ENCODE results near the gene VPS13C.

Gene VPS13C

GRCh38 chr15:61938249-61938648 lies 122.0 kb downstream of the VPS13C start:
- DNase-seq (ENCODE audit: low read depth) = no peak

GRCh38 chr15:61936528-61937195 lies 123.6 kb downstream of the VPS13C start:
- no peak for DNase-seq (ENCODE audit: low read depth)

- no peak for DNase-seq (ENCODE audit: low read depth)
These were observed 124.8 kb downstream of the VPS13C start for GRCh38 chr15:61935493-61935892.

GRCh38 chr15:61929452-61929851 lies 130.8 kb downstream of the VPS13C start:
- no peak for DNase-seq (ENCODE audit: low read depth)

- DNase-seq (ENCODE audit: low read depth) = no peak
These were observed 137.1 kb downstream of the VPS13C start for GRCh38 chr15:61923173-61923572.

- DNase-seq (ENCODE audit: low read depth) = no peak
These were observed 139.2 kb downstream of the VPS13C start for GRCh38 chr15:61921093-61921492.

- no peak for DNase-seq (ENCODE audit: low read depth)
These were observed 142.8 kb downstream of the VPS13C start for GRCh38 chr15:61917457-61917856.

GRCh38 chr15:61916104-61916503 lies 144.1 kb downstream of the VPS13C start:
- no peak for DNase-seq (ENCODE audit: low read depth)

- DNase-seq (ENCODE audit: low read depth) = no peak
These were observed 144.6 kb downstream of the VPS13C start for GRCh38 chr15:61915640-61916039.

- DNase-seq (ENCODE audit: low read depth) = no peak
These were observed 149.3 kb downstream of the VPS13C start for GRCh38 chr15:61910839-61911369.

- no peak for DNase-seq (ENCODE audit: low read depth)
These were observed 152.0 kb downstream of the VPS13C start for GRCh38 chr15:61908241-61908640.

- no peak for DNase-seq (ENCODE audit: low read depth)
These were observed 152.5 kb downstream of the VPS13C start for GRCh38 chr15:61907753-61908086.

- no peak for DNase-seq (ENCODE audit: low read depth)
These were observed 153.1 kb downstream of the VPS13C start for GRCh38 chr15:61906961-61907752.

- no peak for DNase-seq (ENCODE audit: low read depth)
These were observed 167.1 kb downstream of the VPS13C start for GRCh38 chr15:61893146-61893545.

- no peak for DNase-seq (ENCODE audit: low read depth)
These were observed 168.1 kb downstream of the VPS13C start for GRCh38 chr15:61892140-61892539.

GRCh38 chr15:61890106-61890505 lies 170.1 kb downstream of the VPS13C start:
- DNase-seq (ENCODE audit: low read depth) = no peak

GRCh38 chr15:61889706-61890105 lies 170.5 kb downstream of the VPS13C start:
- no peak for DNase-seq (ENCODE audit: low read depth)

GRCh38 chr15:61888074-61888780 lies 172.0 kb downstream of the VPS13C start:
- DNase-seq (ENCODE audit: low read depth) = no peak

- DNase-seq (ENCODE audit: low read depth) = no peak
These were observed 180.2 kb downstream of the VPS13C start for GRCh38 chr15:61880084-61880483.

- DNase-seq (ENCODE audit: low read depth) = no peak
These were observed 181.0 kb downstream of the VPS13C start for GRCh38 chr15:61879219-61879618.

- DNase-seq (ENCODE audit: low read depth) = no peak
These were observed 188.2 kb downstream of the VPS13C start for GRCh38 chr15:61871926-61872522.

- no peak for DNase-seq (ENCODE audit: low read depth)
These were observed 190.6 kb downstream of the VPS13C start for GRCh38 chr15:61869656-61870055.

All from HS-27A (cell line).